Stimulated activated CD4-positive, alpha-beta T cell treated with anti-CD3 and anti-CD28 coated beads, TNF-alpha, amount 100 ng/mL, for 4 hours (primary cell): ENCODE data around the gene SSUH2.

Experiments used
- DNase-seq, 3 experiments: peaks; one replicate each; pipeline ENCODE4 v3.0.0-alpha.2; 2020; ENCODE audit warnings: low read depth in 3 of 3

Gene SSUH2

GRCh38 chr3:8610951-8611350 lies 33.6 kb downstream of the SSUH2 start:
- DNase-seq, result no peak

DNA sequence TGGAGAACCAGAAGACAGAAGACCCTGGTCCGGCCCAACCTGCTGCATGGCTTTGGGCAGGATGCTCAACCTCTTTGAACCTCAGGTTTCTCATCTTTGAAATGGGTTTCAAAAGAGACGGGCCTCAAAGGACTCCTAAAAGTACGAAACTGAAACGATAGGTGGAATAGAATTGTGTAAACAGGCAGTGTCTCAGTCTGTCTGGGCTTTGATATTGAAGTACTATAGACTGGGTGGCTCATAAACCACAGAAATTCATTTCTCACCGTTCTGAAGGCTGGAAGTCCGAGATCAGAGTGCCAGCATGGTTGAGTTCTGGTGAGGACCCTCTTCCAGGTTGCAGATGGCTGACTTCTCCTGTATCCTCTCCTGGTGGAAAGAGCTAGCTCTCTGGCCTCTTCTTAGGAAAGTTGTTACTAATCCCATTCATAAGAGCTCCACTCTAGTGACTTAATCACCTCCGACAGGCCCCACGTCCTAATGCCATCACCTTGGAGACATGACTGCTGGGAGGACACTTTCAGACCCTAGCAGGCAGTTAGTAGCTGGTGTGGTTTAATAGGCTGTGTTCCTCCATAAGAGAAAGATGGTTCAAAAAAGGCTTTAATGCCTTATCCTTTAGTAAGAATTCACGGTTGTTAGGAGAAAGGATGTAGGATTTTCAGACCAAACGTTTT lies 35.7 kb downstream of the SSUH2 start:
- DNase-seq, result no peak

DNA sequence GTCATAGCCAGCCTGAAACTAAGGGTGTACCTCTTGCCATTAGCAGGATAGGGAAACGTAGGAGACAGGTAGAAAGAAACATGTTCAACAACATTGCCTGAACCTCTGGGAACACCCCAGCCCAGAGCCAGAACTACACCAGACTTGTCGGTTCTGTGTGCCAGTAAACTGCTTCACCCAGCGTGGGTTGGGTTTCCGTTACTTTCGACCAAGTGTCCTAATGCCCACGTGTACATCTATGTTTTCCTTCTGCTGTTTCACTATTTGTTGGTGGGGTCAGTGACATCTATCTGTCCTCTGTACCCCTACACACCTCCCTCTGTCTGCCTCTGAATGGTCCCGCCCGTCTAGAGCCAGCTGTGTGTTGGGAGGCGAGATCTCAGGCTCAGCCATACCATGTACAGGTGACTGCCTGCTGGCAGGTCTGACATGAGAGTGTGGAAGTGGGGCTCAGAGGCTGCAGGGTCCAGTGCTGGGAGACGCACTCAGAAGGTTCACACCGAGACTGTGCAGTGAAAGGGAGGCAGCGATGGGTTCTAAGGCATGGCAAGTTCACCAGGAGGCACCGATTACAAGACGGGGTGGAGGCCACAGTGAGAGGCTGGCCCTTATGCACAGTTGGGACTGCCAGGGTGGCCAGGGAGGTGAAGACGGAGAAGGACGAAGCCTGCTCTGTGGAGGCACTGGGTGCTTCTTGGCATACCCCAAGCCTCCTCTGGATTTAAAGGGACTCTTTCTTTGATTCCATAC lies 36.4 kb downstream of the SSUH2 start:
- no peak for DNase-seq

DNA sequence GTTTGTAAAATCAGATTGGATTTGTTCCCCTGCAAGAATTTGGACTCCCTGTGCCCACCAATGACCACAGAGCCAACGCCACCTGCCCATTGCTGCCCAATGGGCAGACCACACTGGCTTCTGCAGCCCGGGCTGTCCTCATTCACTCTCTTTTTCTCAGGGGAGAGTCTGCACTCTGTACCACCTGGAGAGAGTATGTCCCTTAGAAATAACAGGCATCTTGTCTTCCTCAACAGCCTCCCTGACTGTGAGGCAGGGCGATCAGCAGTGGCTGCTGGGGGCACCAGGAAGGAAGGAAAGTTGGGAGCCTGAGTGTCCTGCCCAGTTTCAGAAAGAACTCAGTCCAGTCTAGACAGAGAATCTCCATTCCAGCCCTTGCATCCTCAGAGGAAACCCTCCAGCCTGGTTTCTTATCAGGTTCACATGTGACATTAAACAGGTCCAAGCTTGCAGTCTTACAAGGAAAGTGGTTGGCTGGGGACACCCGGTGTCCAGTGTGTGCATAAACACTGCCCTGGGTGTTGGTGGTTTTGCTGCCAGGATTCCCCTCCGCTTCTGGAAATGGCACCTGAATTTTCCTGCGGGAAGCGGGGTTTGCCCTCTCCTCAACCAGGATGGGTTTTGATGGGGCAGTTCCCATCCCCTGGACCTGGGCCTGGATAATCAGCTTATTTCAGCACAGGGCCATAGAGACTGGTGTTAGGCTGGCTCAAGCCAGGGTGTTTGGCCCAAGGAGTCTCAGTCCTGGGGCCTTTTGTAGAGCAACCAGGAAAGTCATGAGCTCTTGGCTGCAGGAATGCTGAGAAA lies 37.2 kb downstream of the SSUH2 start:
- no peak for DNase-seq

DNA sequence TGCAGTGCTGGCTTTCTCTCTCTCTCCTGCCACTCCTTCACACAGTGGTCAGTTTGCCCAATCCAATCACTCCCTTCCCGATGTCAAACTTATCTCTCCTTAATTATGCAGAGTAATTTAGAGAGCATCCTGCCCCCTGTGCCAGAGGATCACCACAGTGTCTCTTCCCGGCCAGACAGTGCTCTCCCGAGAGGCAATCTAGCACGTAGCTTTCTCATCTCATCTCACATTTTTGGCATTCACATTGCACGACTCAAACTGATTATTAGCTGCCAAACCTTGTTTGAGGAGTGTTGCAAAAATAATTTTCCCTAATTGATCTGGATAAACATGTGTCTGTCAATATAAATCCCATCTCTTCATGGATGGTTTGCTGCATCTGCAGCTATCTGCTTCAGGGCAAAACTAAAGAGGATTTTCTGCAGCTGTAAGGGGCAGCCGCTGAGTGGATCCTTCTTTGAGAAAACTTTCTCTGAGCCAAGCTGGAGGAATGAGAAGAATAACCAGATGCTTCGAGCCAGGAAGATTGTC lies 37.8 kb downstream of the SSUH2 start:
- no peak for DNase-seq

- DNase-seq, result no peak
These were observed 39.6 kb downstream of the SSUH2 start for GRCh38 chr3:8604988-8605387.

DNA sequence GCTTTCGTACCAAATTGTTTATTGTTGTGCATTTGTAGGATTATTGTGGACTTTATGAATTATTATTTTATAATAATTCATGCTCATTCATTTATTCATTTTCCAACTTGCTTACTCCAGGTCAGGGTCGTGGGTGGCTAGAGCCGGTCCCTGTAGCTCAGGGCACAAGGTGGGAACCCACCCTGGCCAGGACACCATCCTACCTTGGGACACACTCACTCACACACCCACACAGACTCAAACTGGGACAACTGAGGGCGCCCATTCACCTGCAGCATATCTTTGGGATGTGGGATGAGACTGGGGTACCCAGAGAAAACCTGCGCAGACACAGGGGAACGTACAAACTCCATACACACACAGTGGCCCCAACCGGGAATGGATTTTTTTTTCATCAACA lies 40.6 kb downstream of the SSUH2 start:
- DNase-seq, result no peak

- DNase-seq, result no peak
These were observed 41.4 kb downstream of the SSUH2 start for GRCh38 chr3:8603115-8603710.

GRCh38 chr3:8600457-8600856 lies 44.1 kb downstream of the SSUH2 start:
- DNase-seq, result no peak

DNA sequence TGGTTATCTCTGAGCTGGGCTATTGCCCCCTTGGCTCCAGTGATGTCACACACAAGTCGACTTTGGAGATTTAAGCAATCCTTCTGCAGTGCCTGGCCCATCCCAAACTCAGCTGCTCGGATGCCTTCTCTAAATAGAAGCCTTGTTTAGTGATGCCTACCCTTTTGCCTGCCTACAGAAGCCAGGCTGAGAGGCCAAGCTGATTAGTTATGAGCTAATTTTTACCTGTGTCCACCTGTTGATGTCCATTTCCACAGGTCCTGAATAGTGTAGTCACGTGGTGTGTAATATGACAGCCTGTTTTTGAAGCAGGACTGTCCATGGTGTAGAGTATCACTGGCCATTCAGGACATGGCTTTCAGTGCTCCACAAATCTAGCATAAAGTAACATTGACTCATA lies 45.5 kb downstream of the SSUH2 start:
- no peak for DNase-seq

DNA sequence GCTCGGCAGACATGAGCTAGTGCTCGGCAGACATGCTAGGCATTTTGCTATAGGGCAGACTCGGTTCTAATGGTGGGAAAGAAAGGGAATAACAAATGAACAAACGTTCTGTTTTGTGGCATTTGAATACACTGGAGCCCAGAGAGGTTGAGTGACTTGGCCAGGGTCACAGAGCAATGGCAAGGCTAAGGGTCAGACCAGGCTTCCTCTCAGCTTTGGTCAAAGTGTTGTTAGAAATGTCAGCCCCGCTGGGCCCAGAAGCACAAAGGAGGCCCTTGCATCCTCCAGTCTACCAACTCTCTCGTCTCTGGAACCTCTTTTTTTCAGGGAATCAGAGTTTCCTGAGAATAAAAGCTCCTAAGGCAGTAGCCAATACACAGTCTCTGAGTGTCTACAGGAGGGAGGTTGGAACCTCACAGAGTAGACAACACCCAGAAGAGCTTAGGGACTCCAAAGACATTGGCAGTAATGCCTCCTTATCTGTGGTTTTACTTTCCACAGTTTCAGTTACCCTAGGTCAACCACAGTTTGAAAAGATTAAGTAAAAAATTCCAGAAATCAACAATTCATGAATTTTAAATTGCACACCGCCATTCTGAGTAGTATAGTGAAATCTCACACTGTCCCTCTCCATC lies 47.3 kb downstream of the SSUH2 start:
- DNase-seq, result no peak

GRCh38 chr3:8596321-8597218 lies 48.0 kb downstream of the SSUH2 start:
- no peak for DNase-seq

GRCh38 chr3:8595695-8596115 lies 48.9 kb downstream of the SSUH2 start:
- DNase-seq, result no peak

DNA sequence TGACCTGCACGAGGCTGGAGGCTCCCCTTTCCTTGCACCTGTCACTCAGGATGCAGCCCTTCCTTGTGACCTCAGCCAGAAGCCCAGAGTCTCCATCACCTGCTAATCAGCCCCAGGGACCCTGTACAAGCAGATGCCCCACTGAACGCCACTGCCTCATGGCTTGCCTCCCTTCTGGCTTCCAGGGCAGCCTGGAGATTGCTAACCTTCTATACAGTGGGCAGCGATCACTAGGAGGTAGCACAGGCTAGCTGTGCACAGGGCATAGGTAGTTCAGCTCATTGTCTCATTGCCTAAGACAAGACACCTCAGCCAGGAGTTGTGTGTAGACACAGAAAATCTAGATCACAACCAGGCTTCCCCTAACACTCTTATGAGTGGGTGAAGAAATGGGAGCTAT lies 49.3 kb downstream of the SSUH2 start:
- DNase-seq, result no peak

- DNase-seq, result no peak
These were observed 51.4 kb downstream of the SSUH2 start for GRCh38 chr3:8593021-8593827.

- DNase-seq, result no peak
These were observed 54.6 kb downstream of the SSUH2 start for GRCh38 chr3:8589880-8590556.

DNA sequence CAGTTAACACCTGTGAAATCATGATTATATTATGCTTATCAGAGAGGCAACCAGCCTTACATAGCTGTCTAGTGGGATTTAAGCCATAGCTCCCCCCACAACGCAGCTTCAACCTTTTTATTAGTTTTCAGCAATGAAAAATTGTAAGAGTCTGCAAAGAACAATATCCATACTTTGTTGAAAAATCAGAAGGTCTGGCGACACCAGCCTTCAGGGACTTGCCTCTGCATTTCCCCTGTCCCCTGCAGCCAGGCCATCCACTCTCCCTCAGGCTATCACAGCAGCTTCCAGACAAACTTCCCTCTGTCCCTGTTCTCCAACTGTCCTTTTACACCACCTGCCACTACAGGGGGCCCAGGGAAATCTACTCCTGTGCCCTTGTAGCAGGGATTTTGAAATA lies 59.9 kb downstream of the SSUH2 start:
- DNase-seq, result no peak

DNA sequence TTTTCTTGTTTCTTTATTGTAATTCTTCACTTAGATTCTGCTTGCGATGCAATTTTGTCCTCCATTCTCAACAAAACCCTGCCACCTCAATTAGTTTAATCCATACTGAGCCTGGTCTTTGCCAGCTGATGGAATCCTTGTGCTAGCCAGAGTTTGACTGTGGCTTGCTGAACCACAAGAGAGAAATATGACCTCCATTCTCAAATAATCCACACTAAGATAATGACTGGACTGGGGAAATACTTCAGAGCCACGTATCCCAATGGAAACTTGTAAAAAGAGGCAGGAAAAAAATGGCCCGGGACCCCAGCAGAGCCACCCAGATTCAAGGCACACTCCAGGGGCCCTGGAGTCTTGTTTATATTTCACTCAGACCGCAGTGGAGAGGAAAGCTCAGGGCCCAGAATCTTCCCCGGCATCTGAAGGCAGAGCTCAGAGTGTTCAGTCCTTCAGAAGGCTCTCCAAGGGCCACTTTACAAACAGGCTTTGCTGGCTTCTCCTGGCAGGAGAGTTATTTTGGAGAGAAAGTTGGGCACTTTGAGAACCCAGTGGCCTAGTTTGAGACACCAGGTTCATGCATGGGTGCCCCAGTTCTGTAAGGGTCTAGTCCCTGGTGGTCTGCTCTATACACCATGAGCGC lies 62.7 kb downstream of the SSUH2 start:
- DNase-seq, result no peak

DNA sequence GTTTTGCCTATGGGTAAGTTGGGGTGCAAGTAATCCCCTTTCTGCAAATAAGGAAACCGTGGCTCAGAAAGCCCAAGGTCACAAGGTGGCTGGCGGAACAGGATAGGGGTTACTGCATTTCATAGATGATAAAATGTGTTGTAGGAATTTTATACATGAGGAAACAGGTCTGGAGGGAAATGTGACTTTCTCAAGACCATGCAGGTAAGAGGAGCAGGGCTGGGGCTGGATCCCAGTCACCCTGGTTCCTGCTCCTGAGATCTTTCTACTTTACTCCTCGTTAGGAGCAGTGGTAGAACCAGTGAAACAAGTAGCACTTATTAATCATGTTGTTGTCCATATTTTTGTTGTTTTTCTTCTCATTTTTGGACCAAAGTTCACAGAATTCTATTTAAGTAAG lies 63.2 kb downstream of the SSUH2 start:
- DNase-seq, result no peak
